PC-3 (cell line): Measurements from ENCODE around the gene FGR. TPM values are rescaled to one million over a fixed set of nuclear protein-coding genes. Genes with fewer than 3 reads are reported as not detected.

Source experiments
- ATAC-seq: fragments of 200-7000 bp; cut with Tn5 transposase; 2 replicates; pipeline ENCODE4 v1.9.1; 2020; ENCODE audit warnings: mild to moderate bottlenecking, moderate library complexity
- BruUV-seq: library from RNA; stranded (reverse); fragments of 400-500 nt; replicated peaks from 2 replicates; lab custom pipeline; 2021; lab: Mats Ljungman, UMichigan
- CTCF ChIA-PET: fragments of 300-600 bp; sonication (Branson Sonifier 250); formaldehyde crosslinking; loops from one replicate; lab custom pipeline; 2022; ENCODE audit warnings: antibody characterized with exemption; lab: Charles Lee
- POLR2A ChIA-PET: fragments of 300-600 bp; sonication (Branson Sonifier 250); formaldehyde crosslinking; loops from one replicate; lab custom pipeline; 2022; ENCODE audit warnings: antibody characterized with exemption; ENCODE audit not compliant: unreplicated experiment; lab: Charles Lee
- DNase-seq: peaks from one replicate; pipeline ENCODE4 v3.0.0-alpha.2; 2015
- H2AFZ ChIP-seq: fragments of 300-600 bp; sonication (generic); 2 replicates; pipeline ENCODE4 v1.6.0; 2016; ENCODE audit warnings: antibody characterized with exemption, low read length
- H3F3A ChIP-seq: fragments of 300-600 bp; sonication (generic); one replicate; pipeline ENCODE4 v1.6.0; 2017; ENCODE audit warnings: antibody characterized with exemption, low read length, control low read depth, mild to moderate bottlenecking; ENCODE audit not compliant: unreplicated experiment
- H3K27ac ChIP-seq: fragments of 300-600 bp; sonication (generic); 2 replicates; pipeline ENCODE4 v1.5.1; 2016; ENCODE audit warnings: mild to moderate bottlenecking, low read length
- H3K27me3 ChIP-seq: fragments of 300-600 bp; sonication (generic); 2 replicates; pipeline ENCODE4 v1.6.1; 2016; ENCODE audit warnings: low read length, mixed read lengths
- H3K36me3 ChIP-seq: fragments of 300-600 bp; sonication (generic); 2 replicates; pipeline ENCODE4 v1.6.1; 2016; ENCODE audit warnings: low read depth, mixed run types, low read length, mixed read lengths
- H3K4me1 ChIP-seq: fragments of 300-600 bp; sonication (generic); 2 replicates; pipeline ENCODE4 v1.5.1; 2016; ENCODE audit warnings: low read length; ENCODE audit not compliant: insufficient read depth
- H3K4me2 ChIP-seq: fragments of 300-600 bp; sonication (generic); 2 replicates; pipeline ENCODE4 v1.6.0; 2016; ENCODE audit warnings: low read length
- H3K4me3 ChIP-seq: fragments of 300-600 bp; sonication (generic); 2 replicates; pipeline ENCODE4 v1.5.1; 2016; ENCODE audit warnings: mild to moderate bottlenecking, low read length, mixed read lengths
- H3K79me2 ChIP-seq: fragments of 300-600 bp; sonication (generic); 2 replicates; pipeline ENCODE4 v1.6.1; 2017; ENCODE audit warnings: low read length, mixed read lengths
- H3K9ac ChIP-seq: fragments of 300-600 bp; sonication (generic); 2 replicates; pipeline ENCODE4 v1.6.0; 2016; ENCODE audit warnings: mild to moderate bottlenecking, low read length
- H3K9me2 ChIP-seq: fragments of 300-600 bp; sonication (generic); replicated peaks from 2 replicates; pipeline ENCODE4 v1.6.1; 2016; ENCODE audit warnings: mixed run types, low read length, mixed read lengths
- H3K9me3 ChIP-seq: fragments of 300-600 bp; sonication (generic); 2 replicates; pipeline ENCODE4 v1.6.1; 2016; ENCODE audit warnings: low read length, mixed read lengths
- H4K20me1 ChIP-seq: fragments of 300-600 bp; sonication (generic); 2 replicates; pipeline ENCODE4 v1.6.1; 2016; ENCODE audit warnings: low read length, mixed read lengths
- EZH2 ChIP-seq: fragments of 300-600 bp; sonication (generic); IDR thresholded peaks from one replicate; pipeline ENCODE4 v1.6.1; 2017; ENCODE audit warnings: antibody characterized with exemption, mild to moderate bottlenecking, low read length; ENCODE audit not compliant: unreplicated experiment
- EZH2phosphoT487 ChIP-seq: fragments of 300-600 bp; sonication (generic); IDR thresholded peaks from 2 replicates; pipeline ENCODE4 v1.6.1; 2018; ENCODE audit warnings: mild to moderate bottlenecking, antibody characterized with exemption, low read length, borderline replicate concordance
- intact Hi-C: fragments of 100-400 bp; cut with micrococcal nuclease; formaldehyde crosslinking; loops from 2 replicates; pipeline ENCODE4 v1.9.0; 2023
- total RNA-seq: library from RNA; depleted of rRNA; stranded (reverse); fragments of >200 nt; gene quantifications from 2 replicates; pipeline ENCODE4 v1.2.3, GENCODE V29; 2014
- TF ChIP-seq, protein P1 (sequence below): fragments of 300-600 bp; sonication (generic); conservative IDR thresholded peaks from 2 replicates; pipeline ENCODE4 v1.5.1; 2017; ENCODE audit warnings: antibody characterized with exemption, low read depth, mild to moderate bottlenecking, low read length

The FGR gene
- total RNA-seq, 1 experiment from 2014 or later = not detected

GRCh38 chr1:27633640-27634176 lies 1.3 kb downstream of the FGR start:
- CTCF ChIA-PET = no interaction called here

DNA sequence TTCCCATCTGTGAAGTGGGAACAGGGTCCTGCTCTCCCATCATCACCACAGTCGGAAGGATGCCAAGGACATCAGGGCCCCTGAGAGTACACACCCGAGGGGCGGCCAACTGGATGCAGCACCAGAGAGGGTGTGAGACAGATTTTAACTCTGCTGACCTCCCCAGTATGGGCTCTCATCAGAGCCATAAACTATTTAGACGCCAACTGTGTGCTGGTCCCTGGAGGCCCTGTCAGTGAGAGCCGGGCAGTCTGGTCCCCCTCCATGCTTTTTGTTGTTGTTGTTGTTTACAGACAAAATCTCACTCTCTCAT lies 1.7 kb downstream of the FGR start:
- POLR2A ChIA-PET = no interaction called here
- H3K4me1 ChIP-seq = no peaks in the 10 kb centered on the region

More at GRCh38 chr1:27633640-27634176, 1.3 kb downstream of the FGR start:
- POLR2A ChIA-PET = no interaction called here
- Histone ChIP-seq H3K4me3 (no peak overlapping the region), H4K20me1 (no peaks in the 10 kb centered on the region), H3K27me3 (no peaks in the 10 kb centered on the region), H2AFZ (no peak overlapping the region), H3K4me1 (no peaks in the 10 kb centered on the region), H3K9me2 (no peaks in the 10 kb centered on the region), H3K9me3 (no peaks in the 10 kb centered on the region), H3F3A (no peaks in the 10 kb centered on the region), H3K36me3 (no peaks in the 10 kb centered on the region), H3K4me2 (no peak overlapping the region), H3K9ac (no peak overlapping the region), H3K27ac (no peak overlapping the region), H3K79me2 (no peaks in the 10 kb centered on the region)
- intact Hi-C loops = no loop called here
- ATAC-seq (no peak), DNase-seq (no peak)
- TF ChIP-seq, protein P1, sequence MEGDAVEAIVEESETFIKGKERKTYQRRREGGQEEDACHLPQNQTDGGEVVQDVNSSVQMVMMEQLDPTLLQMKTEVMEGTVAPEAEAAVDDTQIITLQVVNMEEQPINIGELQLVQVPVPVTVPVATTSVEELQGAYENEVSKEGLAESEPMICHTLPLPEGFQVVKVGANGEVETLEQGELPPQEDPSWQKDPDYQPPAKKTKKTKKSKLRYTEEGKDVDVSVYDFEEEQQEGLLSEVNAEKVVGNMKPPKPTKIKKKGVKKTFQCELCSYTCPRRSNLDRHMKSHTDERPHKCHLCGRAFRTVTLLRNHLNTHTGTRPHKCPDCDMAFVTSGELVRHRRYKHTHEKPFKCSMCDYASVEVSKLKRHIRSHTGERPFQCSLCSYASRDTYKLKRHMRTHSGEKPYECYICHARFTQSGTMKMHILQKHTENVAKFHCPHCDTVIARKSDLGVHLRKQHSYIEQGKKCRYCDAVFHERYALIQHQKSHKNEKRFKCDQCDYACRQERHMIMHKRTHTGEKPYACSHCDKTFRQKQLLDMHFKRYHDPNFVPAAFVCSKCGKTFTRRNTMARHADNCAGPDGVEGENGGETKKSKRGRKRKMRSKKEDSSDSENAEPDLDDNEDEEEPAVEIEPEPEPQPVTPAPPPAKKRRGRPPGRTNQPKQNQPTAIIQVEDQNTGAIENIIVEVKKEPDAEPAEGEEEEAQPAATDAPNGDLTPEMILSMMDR = no peak
- TF ChIP-seq EZH2 = no peak
- no peak for TF ChIP-seq EZH2phosphoT487
- BruUV-seq = no TSS peak

More for the DNA sequence above, 1.7 kb downstream of the FGR start:
- no peak overlapping the region for H2AFZ ChIP-seq
- H3K9me2 ChIP-seq = no peaks in the 10 kb centered on the region
- no peak overlapping the region for H3K27ac ChIP-seq
- no peaks in the 10 kb centered on the region for H3F3A ChIP-seq
- H3K27me3 ChIP-seq = no peaks in the 10 kb centered on the region
- DNase-seq (no peak), ATAC-seq (no peak)
- no peak overlapping the region for H3K4me2 ChIP-seq
- H4K20me1 ChIP-seq = no peaks in the 10 kb centered on the region
- H3K9ac ChIP-seq = no peak overlapping the region
- CTCF ChIA-PET = no interaction called here
- no peaks in the 10 kb centered on the region for H3K36me3 ChIP-seq
- H3K79me2 ChIP-seq = no peaks in the 10 kb centered on the region
- BruUV-seq = no TSS peak
- no peak overlapping the region for H3K4me3 ChIP-seq
- no peaks in the 10 kb centered on the region for H3K9me3 ChIP-seq
- intact Hi-C loops = no loop called here
- no peak for TF ChIP-seq EZH2
- TF ChIP-seq, protein P1 = no peak
- TF ChIP-seq EZH2phosphoT487 = no peak
